ENCODE data around the gene ADH1B.
"Not testable (repeated sequence)": the region's sequence is repeated elsewhere in the genome, so short reads cannot be mapped to it uniquely, and the experiment has no call there.

ADH1B gene

DNA sequence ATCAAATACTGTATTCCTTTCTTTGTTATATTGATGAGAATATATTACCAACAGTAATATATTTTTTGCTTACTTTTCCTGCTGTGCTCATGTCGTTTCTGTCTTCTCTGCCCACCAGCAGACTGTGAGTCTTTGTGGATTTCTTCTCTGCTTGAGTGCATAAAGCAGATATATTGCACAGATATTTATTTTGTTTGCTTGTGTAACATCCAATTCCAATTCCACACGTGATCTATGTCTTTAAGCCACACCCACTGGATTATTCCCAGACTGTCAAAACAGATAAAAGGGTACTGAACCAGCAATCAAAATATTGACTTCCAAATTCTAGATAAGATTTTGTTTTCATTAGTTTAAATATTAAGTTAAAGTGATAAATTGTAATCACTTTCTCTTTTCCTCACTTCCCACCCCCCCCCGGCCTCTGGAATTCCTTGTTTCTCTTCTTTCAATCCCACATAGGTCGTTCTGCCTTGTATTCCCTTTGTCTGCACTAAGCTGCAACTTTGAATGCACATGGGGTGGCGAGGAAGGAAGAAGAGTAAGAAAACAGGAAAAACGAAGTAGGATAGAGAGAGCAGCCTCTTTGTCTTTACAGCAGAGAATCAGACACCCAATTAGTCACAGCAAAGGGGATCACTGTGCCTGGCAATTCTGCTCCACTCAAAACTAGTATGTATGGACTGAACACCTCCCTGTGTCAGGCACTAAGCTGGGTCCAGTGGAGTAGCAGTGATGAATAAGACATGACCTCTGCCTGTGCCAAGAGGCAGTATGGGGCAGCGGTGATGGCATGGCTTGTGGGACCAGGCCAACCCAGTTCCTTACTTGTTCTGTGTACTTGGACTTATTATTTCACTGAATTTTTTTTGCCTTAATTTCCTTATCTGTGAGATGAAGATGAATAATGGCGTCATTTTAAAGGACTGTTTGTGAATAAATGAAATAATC, at the start of gene ADH1B:
ADH1B (minus strand) TSS at position 161 of the 951 bp plus-strand sequence; CDS start at position 91, 70 bp downstream.
- no peak for FAIRE-seq

DNA sequence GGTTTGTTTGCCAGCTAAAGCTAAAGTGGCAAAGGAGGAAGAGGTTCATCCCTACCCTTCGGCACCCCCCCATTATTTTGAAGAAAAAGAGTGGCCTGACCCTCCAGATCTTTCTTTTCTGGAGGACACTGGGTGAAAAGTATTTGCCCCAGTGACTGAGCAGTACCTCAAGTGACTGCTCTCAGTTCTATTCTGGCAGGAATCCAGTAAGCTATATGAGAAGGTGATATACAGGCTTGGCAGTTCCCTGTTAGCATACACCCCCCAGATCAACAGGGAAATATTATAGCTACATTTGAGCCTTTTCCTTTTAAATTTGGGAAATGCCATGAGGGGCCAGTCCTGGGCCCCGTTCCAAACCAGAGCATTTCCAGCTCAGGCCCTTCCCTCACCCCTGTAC, 46.6 kb upstream of the ADH1B start:
- not testable (repeated sequence) for FAIRE-seq

DNA sequence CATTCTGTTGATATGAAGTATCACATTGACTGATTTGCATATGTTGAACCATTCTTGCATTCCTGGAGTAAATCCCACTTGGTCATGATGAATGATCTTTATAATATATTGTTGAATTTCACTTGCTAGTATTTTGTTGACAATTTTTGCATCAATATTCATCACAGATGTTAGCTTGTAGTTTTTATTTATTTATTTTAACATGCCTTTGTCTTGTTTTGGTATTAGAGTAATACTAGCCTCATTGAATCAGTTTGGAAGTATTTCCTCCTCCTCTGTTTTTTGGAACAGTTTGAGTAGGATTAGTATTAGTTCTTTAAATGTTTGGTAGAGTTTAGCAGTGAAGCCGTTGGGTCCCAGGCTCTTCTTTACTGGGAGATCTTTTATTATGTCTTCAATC, 45.3 kb upstream of the ADH1B start:
- no peak for FAIRE-seq

DNA sequence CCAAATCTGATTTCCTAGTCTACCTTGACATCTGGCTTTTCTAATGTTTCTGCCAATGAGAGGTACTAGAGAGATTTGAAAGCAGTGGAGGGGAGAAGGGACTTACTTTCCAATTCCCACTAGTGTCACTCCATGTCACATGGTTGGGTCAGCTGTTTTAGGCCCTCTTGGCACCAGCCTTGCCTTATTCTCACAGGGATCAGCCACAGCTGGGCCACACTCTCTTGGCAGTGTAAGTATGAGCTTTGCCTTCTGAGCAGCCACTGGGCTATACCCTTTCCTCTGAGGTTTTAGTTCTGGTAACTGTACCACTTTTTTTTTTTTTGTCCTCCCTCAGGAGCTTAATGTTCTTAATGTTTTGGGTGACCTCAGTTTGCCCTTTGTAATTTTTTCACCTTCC, 41.6 kb upstream of the ADH1B start:
- FAIRE-seq: no peak

DNA sequence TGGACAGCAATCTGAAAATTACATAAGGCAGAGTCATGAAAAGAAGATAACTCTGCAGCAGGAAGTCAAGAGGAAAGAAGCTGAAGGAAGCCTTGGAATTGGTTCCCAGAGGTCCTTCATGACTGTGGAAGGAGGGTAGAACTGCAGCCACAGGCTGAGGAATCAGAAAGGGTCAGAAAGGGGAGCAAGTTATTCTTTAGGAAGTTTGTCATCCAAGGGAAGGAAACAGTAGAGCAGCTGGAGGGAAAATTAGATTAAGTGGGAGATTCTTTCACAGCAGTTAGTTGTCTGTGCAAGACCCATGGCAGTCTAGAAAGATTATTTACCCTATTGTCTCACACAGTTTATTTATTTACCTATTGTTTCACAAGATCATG, 40.7 kb upstream of the ADH1B start:
- FAIRE-seq: no peak

DNA sequence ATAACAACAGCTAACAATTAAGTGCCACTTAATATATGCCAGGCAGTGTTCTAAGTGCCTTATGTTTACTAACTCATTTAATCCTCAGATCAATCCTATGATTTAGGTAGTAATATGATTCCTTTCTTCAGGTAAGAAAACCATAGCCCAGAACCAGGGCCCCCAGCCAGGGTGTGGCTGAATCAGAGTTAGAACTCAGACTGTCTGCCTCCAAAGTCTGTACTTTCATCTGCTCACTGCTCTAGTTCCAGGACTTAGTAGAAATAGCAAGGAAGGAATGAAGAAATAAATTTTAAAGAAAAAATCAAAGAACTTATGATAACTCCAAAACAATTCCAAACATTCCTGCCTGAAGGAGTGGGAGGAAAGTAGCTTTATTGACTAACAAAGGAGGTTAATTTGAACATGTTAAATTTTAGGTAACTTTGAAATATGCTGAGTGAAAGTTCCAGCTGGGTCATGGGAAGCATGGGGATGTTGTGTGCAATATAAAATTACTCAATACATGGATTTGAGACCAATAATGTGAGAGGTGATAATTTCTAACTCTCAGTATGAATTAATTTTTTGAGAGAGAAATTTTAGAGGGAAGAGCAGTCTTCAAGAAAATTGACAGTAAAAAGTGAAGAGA, 40.2 kb upstream of the ADH1B start:
- FAIRE-seq: no peak

DNA sequence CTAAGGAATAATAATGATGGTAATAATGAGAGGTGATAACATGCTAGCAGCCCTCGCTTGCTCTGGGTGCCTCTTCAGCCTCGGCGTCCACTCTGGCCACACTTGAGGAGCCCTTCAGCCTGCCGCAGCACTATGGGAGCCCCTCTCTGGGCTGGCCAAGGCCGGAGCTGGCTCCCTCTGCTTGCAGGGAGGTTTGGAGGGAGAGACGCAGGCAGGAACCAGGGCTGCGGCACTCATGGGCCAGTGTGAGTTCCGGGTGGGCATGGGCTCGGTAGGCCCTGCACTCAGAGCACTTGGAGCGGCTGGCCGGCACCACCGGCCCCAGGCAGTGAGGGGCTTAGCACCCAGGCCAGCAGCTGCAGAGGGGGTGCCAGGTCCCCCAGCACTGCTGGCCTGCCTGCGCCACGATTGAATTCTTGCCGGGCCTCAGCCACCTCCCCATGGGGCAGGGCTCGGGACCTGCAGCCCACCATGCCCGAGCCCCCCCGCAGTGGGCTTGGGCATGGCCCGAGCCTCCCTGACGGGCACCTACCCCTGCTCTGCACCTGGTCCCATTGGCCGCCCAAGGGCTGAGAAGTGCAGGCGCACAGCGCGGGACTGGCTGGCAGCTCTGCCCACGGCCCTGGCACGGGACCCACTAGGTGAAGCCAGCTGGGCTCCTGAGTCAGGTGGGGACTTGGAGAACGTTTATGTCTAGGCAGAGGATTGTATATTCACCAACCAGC, 38.4 kb upstream of the ADH1B start:
- FAIRE-seq: no peak

DNA sequence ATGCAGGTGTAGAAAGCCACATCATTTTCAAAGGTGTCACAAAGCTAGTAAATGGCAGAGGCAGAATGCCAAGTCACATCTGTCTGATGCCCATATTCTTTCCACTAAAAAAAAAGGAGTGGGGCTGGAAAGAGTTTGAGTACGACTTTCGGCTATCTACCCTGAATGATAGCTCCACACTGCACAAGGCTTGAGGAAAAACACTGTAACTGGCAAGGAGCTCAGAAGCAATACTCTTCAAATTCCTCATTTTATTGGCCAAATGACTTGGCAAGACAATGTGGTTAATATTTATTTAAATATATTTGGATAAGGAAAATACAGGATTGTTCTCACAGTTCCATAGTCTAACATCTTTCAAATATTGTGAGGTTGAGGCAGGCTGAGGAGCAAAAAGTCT, 36.7 kb upstream of the ADH1B start:
- FAIRE-seq: no peak

DNA sequence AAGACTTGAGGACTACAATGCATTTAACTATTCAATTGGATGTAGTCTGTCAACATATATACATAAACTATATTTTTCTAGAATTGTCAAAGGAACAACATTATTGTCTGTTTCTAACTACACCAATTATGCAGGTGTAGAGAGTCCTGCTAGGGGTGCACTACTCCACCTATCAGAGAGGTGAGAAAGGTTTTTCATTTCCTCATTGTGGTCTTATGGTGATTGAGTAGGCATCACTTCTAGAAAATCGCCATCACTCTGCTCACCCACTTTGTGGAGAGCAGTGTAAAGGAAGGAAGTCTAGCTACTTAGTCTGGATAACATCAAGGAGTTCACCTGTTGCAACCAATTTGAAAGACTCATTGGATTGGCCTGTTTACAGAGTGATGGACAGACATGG, 35.8 kb upstream of the ADH1B start:
- FAIRE-seq: no peak

DNA sequence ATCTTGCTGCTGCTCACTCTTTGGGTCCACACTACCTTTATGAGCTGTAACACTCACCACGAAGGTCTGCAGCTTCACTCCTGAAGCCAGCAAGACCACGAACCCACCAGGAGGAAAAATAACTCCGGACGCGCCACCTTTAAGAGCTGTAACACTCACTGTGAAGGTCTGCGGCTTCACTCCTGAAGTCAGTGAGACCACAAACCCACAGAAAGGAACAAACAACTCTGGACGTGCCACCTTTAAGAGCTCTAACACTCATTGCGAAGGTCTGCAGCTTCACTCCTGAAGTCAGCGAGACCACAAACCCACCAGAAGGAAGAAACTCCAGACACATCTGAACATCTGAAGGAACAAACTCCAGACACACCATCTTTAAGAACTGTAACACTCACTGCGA, 34.9 kb upstream of the ADH1B start:
- not testable (repeated sequence) for FAIRE-seq

DNA sequence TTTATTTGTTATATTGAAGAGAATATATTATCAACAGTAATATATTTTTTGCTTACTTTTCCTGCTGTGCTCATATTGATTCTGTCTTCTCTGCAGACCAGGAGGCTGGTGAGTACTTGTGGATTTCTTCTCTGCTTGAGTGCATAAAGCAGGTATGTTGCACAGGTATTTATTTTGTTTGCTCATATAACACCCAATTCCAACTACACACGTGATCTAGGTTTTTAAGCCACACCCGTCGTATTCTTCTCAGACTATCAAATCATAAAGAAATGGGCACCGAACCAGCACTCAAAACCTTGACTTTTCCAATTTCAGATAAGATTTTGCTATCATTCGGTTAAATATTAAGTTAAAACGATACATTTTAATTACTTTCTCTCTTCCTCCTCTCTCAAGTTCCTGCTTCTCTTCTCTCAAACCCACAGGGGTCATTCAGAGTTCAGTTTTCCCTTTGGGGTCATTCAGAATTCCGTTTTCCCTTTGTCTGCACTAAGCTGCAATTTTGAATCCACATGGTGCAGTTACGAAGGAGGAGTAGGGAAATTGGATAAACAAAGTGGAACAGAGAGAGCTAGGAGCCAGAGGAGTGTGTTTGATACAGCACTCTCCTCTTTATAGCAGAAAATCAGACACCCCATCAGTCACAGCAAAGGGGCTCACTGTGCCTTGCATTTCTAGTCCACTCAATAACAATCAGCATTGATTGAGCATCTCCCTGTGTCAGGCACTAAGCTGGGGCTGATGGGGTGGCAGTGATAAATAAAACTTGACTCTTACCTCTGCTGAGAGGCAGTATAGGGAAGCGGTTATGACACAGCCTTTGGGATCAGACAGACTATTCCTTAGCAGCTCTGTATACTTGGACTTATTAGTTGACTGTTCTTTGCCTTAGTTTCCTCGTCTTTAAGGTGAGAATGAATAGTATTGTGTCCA, 31.7 kb upstream of the ADH1B start, which contains the start of gene ADH1C:
ADH1C (minus strand) TSS at position 145 of the 936 bp plus-strand sequence; CDS start at position 74, 71 bp downstream.
- no peak for FAIRE-seq

DNA sequence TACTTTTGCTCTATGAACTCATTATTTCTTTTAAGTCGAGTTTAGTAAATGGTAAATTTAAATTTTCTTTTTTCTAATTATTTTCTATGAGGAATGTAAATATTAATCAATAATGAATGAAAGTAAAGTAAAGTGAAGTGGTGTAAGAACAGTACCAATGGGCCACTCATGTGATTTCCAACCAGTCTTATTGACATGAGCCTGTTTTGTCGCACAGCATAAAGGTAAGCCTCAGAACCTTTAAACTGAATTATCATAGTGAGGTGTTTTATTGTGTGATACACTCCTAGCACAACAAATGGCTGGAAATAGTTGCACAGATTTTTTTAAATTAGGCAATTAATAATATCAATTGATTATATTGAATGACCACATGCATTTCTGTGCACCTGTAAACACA, 30.3 kb upstream of the ADH1B start:
- FAIRE-seq: no peak

DNA sequence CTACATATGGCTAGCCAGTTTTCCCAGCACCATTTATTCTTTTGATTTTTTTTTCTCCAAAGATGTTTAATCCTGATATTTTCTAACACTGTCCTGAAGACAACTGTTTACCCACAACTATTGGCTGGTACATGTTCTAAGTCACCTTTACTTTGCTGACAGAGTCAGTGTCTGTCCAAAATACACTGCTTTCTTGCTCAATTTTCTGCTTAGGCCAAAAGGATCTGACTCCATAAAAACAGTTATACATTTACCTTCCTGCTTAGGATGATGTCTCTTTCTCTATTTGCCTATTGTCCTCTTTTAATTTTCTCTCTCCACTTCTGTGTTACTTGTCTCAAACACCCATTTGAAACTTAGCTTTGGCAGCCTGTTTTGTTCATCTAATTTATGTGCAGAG, 28.1 kb upstream of the ADH1B start:
- FAIRE-seq: no peak

DNA sequence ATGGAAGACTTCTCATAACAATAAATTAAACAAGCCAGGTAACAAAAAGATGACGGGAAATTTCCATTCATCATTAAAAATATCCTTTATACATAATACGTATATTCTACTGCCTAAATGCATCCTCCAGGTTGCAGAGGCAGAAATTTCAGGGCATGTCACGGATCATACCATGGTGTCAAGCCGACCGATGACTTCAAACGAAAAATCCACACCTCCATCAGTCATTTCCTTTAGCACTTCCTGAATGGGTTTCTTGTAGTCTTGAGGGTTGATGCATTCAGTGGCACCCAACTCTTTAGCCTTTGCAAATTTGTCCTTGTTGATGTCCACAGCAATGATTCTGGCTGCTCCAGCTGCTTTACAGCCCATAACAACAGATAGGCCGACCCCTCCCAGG, 21.4 kb upstream of the ADH1B start:
- FAIRE-seq: not testable (repeated sequence)

DNA sequence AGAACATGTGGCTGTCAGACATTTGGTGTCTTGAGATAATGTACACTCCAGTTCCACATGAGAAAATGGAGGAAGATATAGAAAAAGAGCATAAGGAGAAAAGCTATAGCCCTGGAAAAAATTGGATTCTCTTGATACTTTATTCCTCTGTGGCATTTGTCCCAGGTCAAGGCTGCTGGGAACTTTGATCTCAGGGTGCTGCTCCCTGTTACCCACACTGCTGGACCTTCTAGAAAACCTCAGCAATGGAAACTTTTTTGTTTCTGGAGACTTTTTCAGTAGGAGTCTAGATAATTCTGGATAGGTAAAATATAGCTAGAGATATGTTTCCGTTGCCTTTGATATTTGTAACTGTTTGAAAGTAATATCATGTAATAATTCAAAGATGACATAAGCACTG, 20.2 kb upstream of the ADH1B start:
- no peak for FAIRE-seq

DNA sequence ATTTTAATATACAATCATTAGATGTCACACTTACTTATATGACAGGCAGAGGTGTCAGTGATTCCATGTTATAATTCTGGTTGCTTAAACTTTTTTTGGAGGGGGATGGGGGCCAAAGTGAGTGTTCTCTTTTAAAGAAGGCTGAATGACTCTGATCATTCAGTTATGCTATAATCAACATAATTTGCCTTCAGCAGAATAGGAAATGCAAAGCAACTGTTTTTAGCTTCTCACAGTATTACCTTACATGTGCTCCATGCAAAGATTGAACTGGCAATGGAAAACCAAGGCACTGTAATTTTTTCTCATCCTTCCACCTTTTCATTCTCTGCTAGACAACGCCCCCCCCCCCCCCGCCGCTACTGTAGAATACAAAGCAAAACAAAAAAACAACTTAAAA, 18.0 kb upstream of the ADH1B start:
- no peak for FAIRE-seq

DNA sequence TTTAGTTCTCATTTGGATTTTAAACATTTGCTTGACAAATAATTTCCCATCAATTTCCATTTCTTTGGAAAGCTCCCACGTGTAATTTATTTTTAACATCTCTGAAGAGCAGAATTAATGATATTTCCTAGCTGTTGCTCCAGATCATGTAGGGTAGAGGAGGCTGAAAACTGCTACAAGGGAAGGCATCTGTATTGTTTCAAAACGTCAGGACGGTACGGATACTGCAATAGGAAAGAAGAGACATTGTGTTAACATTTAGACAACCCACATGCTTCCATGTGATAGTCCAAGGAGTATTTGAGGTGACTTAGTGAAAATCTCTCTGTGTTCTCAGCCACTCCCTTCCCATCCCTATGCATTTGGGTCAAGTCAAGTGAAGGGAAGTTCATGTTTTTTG, 15.4 kb upstream of the ADH1B start:
- FAIRE-seq: no peak

DNA sequence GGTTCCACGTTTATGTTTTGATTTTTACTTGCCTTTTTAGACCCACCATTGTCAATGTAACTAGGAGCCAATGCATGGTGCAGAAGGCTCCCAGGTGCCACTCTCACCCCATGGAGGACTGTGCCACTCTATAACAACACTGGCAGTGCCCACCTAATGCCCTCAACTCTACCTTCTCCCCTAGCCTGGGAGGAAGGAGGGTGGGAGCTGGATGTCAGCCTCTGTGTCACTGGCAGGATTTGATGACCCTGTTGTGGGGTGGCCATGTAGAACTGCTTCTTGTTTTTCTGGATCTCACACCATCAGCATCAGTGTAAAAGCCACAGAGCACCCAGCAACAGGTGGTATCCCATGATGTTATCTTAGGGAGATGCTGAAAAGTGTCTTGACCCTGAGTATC, 13.7 kb upstream of the ADH1B start:
- FAIRE-seq: no peak

DNA sequence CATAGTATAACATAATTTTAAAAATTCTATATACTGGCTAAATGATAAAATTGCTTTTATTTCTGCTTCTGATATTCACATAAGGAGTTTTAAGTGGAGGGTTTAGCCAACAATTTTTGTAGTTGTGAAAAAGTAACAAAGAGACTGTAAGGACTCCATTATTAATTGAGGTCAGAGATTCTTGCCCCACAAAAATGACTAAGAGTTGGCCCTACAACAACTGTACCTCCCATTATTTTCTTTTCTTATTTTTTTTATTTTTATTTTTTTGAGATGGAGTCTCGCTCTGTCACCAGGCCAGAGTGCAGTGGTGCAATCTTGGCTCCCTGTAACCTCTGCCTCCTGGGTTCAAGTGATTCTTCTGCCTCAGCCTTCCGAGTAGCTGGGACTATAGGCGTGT, 9.4 kb upstream of the ADH1B start:
- no peak for FAIRE-seq

DNA sequence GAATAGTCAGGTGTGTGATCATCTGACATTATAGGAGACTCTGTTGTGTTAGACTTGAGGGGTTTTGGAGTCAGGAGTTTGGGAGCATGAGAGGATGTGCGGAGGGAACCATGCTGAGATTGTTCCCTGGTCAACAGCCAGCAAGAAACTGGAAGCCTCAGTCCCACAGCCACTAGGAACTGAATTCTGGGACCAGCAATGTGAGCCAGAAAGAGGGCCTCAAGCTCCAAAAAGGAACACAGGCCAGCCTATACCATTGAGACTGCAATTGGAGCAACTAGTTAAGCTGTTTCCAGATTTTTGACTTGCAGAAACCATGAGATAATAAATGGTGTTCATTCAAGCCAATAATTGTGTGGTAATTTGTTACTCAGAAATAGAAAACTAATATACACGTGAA, 8.7 kb upstream of the ADH1B start:
- FAIRE-seq: no peak

DNA sequence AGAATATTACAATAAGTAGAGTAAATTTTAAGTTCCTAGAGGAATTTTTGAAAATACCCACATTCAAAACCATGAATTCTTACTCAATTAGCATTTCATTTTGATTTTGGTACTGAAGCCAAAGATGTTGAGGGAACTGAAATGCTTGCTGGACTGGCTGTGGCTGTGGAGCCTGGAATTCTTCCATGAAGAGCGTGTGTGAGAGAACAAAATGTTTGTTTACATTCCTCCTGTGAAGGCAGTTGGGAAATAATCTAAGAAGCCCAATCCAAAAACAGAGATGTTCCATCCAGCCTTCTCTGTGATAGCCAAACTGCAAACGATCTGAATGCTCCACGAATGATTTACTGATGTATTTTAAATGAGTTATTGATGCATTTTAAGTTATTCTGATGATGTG, 3.8 kb upstream of the ADH1B start:
- no peak for FAIRE-seq

DNA sequence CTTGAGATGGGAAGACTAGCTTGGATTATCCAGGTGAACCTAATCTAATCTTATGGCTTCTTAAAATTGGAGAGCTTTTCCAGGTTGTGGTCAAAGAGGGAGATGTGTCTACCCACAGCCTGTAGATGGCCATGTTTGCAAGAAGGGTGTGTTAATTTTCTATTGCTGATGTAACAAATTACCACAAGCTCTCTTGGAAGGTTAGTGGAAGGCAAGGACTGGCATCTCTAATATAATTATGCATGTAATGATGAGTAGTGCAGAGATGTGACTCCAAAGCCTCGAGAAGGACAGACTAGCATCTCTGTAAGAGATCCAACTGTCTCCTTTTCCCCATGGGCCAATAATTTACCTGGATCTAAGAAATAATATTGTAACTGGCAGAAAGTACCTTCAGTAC, 3.2 kb upstream of the ADH1B start:
- no peak for FAIRE-seq

DNA sequence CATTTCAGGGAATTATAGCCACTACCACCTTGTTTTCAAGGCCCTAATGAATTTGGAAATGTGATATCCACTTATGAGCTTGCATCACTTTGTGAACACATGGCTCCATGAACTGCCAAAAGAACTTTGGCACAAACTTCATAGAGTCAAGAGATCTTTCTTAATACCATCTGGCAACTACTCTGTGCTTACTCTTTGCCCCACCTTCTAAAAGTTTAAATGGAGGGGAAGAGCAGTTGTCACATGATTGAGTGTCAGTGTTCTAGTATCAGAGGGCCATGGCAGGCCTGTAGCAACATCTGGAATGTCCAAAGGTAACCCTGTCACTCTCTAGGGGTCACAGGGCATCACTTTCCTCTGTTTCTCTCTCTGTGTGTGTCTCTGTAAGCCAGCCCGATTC, 2.6 kb upstream of the ADH1B start:
- FAIRE-seq: no peak
